Measurements from ENCODE around the gene SLC35A1.
A peak's percentile ranks its signal among the peaks of the same experiment; 100 is the strongest.

SLC35A1 gene

GRCh38 chr6:87494761-87495422 is 22.1 kb downstream of the SLC35A1 start:
- Histone ChIP-seq H3K27ac (no peak overlapping the region), H3K4me3 (no peak overlapping the region)
- TF ChIP-seq, protein P1, sequence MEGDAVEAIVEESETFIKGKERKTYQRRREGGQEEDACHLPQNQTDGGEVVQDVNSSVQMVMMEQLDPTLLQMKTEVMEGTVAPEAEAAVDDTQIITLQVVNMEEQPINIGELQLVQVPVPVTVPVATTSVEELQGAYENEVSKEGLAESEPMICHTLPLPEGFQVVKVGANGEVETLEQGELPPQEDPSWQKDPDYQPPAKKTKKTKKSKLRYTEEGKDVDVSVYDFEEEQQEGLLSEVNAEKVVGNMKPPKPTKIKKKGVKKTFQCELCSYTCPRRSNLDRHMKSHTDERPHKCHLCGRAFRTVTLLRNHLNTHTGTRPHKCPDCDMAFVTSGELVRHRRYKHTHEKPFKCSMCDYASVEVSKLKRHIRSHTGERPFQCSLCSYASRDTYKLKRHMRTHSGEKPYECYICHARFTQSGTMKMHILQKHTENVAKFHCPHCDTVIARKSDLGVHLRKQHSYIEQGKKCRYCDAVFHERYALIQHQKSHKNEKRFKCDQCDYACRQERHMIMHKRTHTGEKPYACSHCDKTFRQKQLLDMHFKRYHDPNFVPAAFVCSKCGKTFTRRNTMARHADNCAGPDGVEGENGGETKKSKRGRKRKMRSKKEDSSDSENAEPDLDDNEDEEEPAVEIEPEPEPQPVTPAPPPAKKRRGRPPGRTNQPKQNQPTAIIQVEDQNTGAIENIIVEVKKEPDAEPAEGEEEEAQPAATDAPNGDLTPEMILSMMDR (IDR thresholded peaks at IDR 0.05): no peak
- DNase-seq (ENCODE audit: low spot score): no peak

DNA sequence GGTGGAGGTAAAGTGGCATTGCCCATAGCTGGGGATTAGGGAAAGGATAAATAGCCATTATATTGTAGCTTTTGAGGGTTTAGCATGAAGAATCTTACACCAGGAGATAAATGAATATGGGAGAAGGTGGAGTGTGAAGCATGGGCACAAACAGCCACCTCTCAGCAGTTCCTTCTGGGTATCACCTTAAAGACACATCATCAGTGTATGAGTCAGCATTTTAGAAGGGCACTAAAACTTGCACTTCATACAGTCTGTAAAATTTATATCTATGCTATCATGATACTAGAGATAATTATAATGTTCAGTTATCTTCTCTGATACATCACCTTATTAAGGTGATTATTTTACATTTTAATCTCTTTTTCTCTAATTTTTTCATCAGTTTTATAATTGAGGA is 25.3 kb downstream of the SLC35A1 start:
- H3K4me3 ChIP-seq: no peak overlapping the region
- no peak for DNase-seq (ENCODE audit: low spot score)
- TF ChIP-seq, protein P1 (IDR thresholded peaks at IDR 0.05): no peak
- no peak overlapping the region for H3K27ac ChIP-seq

DNA sequence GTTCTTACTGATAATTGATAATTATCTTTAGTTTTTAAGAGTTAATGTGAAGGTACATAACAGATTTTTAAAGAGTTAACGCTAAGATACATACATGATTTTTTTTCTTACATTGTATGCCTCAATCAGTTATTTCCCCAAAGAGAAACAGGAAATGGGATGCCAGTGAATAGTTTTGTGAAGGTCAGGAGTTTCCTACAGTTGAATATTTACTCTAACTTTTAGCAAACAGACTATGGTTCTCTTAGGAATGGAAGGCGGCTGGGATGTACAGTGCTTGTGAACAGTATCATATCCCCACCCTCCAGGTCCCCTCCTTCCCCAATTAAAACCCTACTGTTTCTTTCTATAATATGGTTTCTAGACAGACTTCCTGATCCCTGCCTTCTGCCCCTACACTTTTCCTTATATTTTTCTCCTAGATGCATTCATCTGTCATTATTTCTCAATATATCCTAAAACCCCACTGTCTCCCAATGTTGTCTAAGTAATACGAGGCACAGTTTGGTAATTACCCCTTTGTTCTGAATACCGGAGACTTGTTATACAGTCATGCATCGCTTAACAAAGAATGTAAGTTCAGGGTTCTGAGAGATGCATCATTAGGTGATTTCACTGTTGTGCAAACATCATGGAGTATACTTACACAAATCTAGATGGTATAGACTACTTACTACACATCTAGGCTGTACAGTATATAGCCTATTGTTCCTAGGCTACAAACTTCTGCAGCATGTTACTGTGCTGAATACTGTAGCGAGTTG is 29.2 kb downstream of the SLC35A1 start:
- Histone ChIP-seq H3K4me3 (no peak overlapping the region), H3K27ac (no peak overlapping the region)
- no peak for DNase-seq (ENCODE audit: low spot score)
- TF ChIP-seq, protein P1 (IDR thresholded peaks at IDR 0.05): no peak

DNA sequence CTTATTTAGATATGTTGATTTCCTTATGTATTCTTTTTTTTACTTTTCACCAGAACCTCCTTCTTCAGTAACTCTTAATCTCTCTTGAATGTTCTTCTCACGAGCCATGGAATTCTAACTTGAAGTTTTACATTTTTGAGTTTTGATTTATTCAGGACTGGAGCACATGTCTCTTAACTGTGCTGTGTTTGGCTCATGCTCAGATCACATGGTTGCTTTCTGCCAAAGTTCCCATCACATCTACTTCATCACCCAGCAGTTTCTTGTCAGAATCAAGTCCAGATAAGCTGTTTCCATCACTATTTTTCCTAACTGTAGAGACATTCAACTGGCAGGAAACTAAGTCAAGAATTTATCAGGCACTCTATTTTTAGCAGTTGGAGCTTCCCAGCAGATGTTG is 31.7 kb downstream of the SLC35A1 start:
- no peak overlapping the region for H3K4me3 ChIP-seq
- DNase-seq (ENCODE audit: low spot score): no peak
- peak overlapping the region; percentile 34 to 39 for H3K27ac ChIP-seq
- TF ChIP-seq, protein P1 (IDR thresholded peaks at IDR 0.05): no peak

GRCh38 chr6:87514831-87515230 is 42.1 kb downstream of the SLC35A1 start:
- no peak overlapping the region for H3K27ac ChIP-seq
- DNase-seq (ENCODE audit: low spot score): no peak
- TF ChIP-seq, protein P1 (IDR thresholded peaks at IDR 0.05): no peak
- H3K4me3 ChIP-seq: no peak overlapping the region

- TF ChIP-seq, protein P1 (IDR thresholded peaks at IDR 0.05): no peak
Measured at GRCh38 chr6:87518453-87518852, 45.7 kb downstream of the SLC35A1 start.

GRCh38 chr6:87522686-87523085 is 49.9 kb downstream of the SLC35A1 start:
- Histone ChIP-seq H3K4me3 (no peak overlapping the region), H3K27ac (no peak overlapping the region)
- TF ChIP-seq, protein P1 (IDR thresholded peaks at IDR 0.05): no peak
- no peak for DNase-seq (ENCODE audit: low spot score)

More at GRCh38 chr6:87518453-87518852, 45.7 kb downstream of the SLC35A1 start:
- Histone ChIP-seq H3K27ac (no peak overlapping the region), H3K4me3 (no peak overlapping the region)
- no peak for DNase-seq (ENCODE audit: low spot score)

Data from coronary artery (tissue), 2 donors.